Activated CD8-positive, alpha-beta memory T cell treated with anti-CD3 and anti-CD28 coated beads for 48 hours (primary cell): ENCODE data around the gene XYLT2.
"Not testable (repeated sequence)": the region's sequence is repeated elsewhere in the genome, so short reads cannot be mapped to it uniquely, and the experiment has no call there.

Experiments used
- DNase-seq, 3 experiments: peaks; one replicate each; pipeline ENCODE4 v3.0.0-alpha.2; 2020; ENCODE audit warnings: low read depth in 2 of 3, low spot score in 2 of 3

Gene XYLT2

GRCh38 chr17:50345432-50346312, at the start of gene XYLT2:
XYLT2 (plus strand) TSS chr17:50346126; CDS start chr17:50346141, 15 bp downstream.
- DNase-seq, result peak; percentile 77 to 87 (median 81)

- DNase-seq, result peak; percentile 50 to 81 (median 65)
Observed at GRCh38 chr17:50297407-50297865, 48.5 kb upstream of the XYLT2 start.

GRCh38 chr17:50298018-50298417, 47.9 kb upstream of the XYLT2 start:
- no peak for DNase-seq

GRCh38 chr17:50299776-50300175, 46.1 kb upstream of the XYLT2 start:
- DNase-seq, result no peak

GRCh38 chr17:50300824-50301223, 45.1 kb upstream of the XYLT2 start:
- DNase-seq, result not testable (repeated sequence)

GRCh38 chr17:50301891-50302584, 43.9 kb upstream of the XYLT2 start:
- DNase-seq, result no peak

- DNase-seq, result no peak
Observed at GRCh38 chr17:50303051-50303450, 42.9 kb upstream of the XYLT2 start.

GRCh38 chr17:50303596-50303995, 42.3 kb upstream of the XYLT2 start:
- no peak for DNase-seq

- no peak for DNase-seq
Observed at GRCh38 chr17:50304781-50305404, 41.0 kb upstream of the XYLT2 start.

GRCh38 chr17:50307654-50308053, 38.3 kb upstream of the XYLT2 start:
- no peak for DNase-seq

GRCh38 chr17:50308666-50309065, 37.3 kb upstream of the XYLT2 start:
- DNase-seq, result no peak

- no peak for DNase-seq
Observed at GRCh38 chr17:50310455-50311111, 35.3 kb upstream of the XYLT2 start.

GRCh38 chr17:50311112-50311460, 34.8 kb upstream of the XYLT2 start:
- DNase-seq, result no peak

GRCh38 chr17:50311483-50311882, 34.4 kb upstream of the XYLT2 start:
- no peak for DNase-seq

GRCh38 chr17:50312308-50312707, 33.6 kb upstream of the XYLT2 start:
- no peak for DNase-seq

- DNase-seq, result no peak
Observed at GRCh38 chr17:50314456-50315011, 31.4 kb upstream of the XYLT2 start.

GRCh38 chr17:50316016-50316587, 29.8 kb upstream of the XYLT2 start:
- DNase-seq, result no peak

GRCh38 chr17:50316660-50317059, 29.3 kb upstream of the XYLT2 start:
- not testable (repeated sequence) for DNase-seq

GRCh38 chr17:50317121-50317520, 28.8 kb upstream of the XYLT2 start:
- no peak for DNase-seq

GRCh38 chr17:50318501-50319285, 27.2 kb upstream of the XYLT2 start:
- DNase-seq, result no peak
